Glomerular endothelial cell (primary cell): ENCODE results near the gene NSG2. TPM values are rescaled to one million over a fixed set of nuclear protein-coding genes. Genes with fewer than 3 reads are reported as not detected.

Source experiments
- DNase-seq: peaks from one replicate; pipeline ENCODE4 v3.0.0-alpha.2; 2011; ENCODE audit warnings: low read depth, low spot score; ENCODE audit errors: extremely low read depth
- total RNA-seq: library from RNA; depleted of rRNA; stranded (reverse); fragments of >200 nt; gene quantifications from 2 replicates; pipeline ENCODE4 v1.2.3, GENCODE V29; 2015

The NSG2 gene
- total RNA-seq, 1 donor from 2014 or later = not detected

GRCh38 chr5:174058433-174059122 lies 13.1 kb downstream of the NSG2 start:
- no peak for DNase-seq

- DNase-seq = no peak
Measured at GRCh38 chr5:174059247-174059646, 13.7 kb downstream of the NSG2 start.

- DNase-seq = no peak
Measured at GRCh38 chr5:174063082-174063756, 17.7 kb downstream of the NSG2 start.

- DNase-seq = no peak
Measured at GRCh38 chr5:174064171-174064570, 18.7 kb downstream of the NSG2 start.

GRCh38 chr5:174065528-174066197 lies 20.2 kb downstream of the NSG2 start:
- no peak for DNase-seq

GRCh38 chr5:174067499-174067898 lies 22.0 kb downstream of the NSG2 start:
- no peak for DNase-seq

GRCh38 chr5:174071484-174071883 lies 26.0 kb downstream of the NSG2 start:
- no peak for DNase-seq

GRCh38 chr5:174073122-174073660 lies 27.7 kb downstream of the NSG2 start:
- no peak for DNase-seq

GRCh38 chr5:174074369-174074768 lies 28.9 kb downstream of the NSG2 start:
- DNase-seq = no peak

- DNase-seq = no peak
Measured at GRCh38 chr5:174078416-174078815, 32.9 kb downstream of the NSG2 start.

GRCh38 chr5:174082286-174082685 lies 36.8 kb downstream of the NSG2 start:
- no peak for DNase-seq

GRCh38 chr5:174083056-174083827 lies 37.7 kb downstream of the NSG2 start:
- DNase-seq = no peak

- no peak for DNase-seq
Measured at GRCh38 chr5:174084691-174085154, 39.2 kb downstream of the NSG2 start.

GRCh38 chr5:174086751-174087150 lies 41.2 kb downstream of the NSG2 start:
- no peak for DNase-seq

- no peak for DNase-seq
Measured at GRCh38 chr5:174087783-174088182, 42.3 kb downstream of the NSG2 start.

- no peak for DNase-seq
Measured at GRCh38 chr5:174090129-174090528, 44.6 kb downstream of the NSG2 start.

GRCh38 chr5:174093123-174093522 lies 47.6 kb downstream of the NSG2 start:
- DNase-seq = no peak

- DNase-seq = no peak
Measured at GRCh38 chr5:174094857-174095606, 49.5 kb downstream of the NSG2 start.

- no peak for DNase-seq
Measured at GRCh38 chr5:174096619-174097018, 51.1 kb downstream of the NSG2 start.
